Right atrium auricular region (tissue), 2 donors: ENCODE results near the gene LAMC1. TPM values are rescaled to one million over a fixed set of nuclear protein-coding genes. Genes with fewer than 3 reads are reported as not detected.

Experiments
- DNase-seq: peaks from one replicate; pipeline ENCODE4 v3.0.0-alpha.2; 2019; ENCODE audit warnings: low spot score
- H3K27ac ChIP-seq, 2 donors: fragments of 200-600 bp; sonication (generic); 1 replicate in 1 of 2; 2 replicates in 1 of 2; pipeline ENCODE4 v1.5.1; 2016 to 2019
- H3K27me3 ChIP-seq, 2 donors: fragments of 200-600 bp; sonication (generic); one replicate each; pipeline versions ENCODE4 v1.5.1 to v1.6.0; 2017 to 2019
- H3K36me3 ChIP-seq: fragments of 200-600 bp; sonication (generic); one replicate; pipeline ENCODE4 v1.5.1; 2016
- H3K4me1 ChIP-seq, 2 donors: fragments of 200-600 bp; sonication (generic); one replicate each; pipeline versions ENCODE4 v1.5.1 to v1.6.0; 2017 to 2019
- H3K4me3 ChIP-seq, 2 donors: fragments of 200-600 bp; sonication (generic); 1 replicate in 1 of 2; 2 replicates in 1 of 2; pipeline ENCODE4 v1.5.1; 2017 to 2019; ENCODE audit warnings: mild to moderate bottlenecking in 1 of 2, moderate library complexity in 1 of 2
- H3K9me3 ChIP-seq, 2 donors: fragments of 200-600 bp; sonication (generic); one replicate each; pipeline ENCODE4 v1.5.1; 2019
- total RNA-seq, 2 donors: library from RNA; depleted of rRNA; stranded (reverse); fragments of >200 nt; gene quantifications; one replicate each; pipeline ENCODE4 v1.1.0, GENCODE V29; 2016
- TF ChIP-seq, protein P1 (sequence below), 2 donors: fragments of 200-600 bp; sonication (generic); IDR thresholded peaks; one replicate each; pipeline ENCODE4 v1.5.1; 2019; ENCODE audit warnings: antibody characterized with exemption in 2 of 2

LAMC1 gene
- total RNA-seq, 2 donors from 2014 or later, result 154 to 159 TPM

DNA sequence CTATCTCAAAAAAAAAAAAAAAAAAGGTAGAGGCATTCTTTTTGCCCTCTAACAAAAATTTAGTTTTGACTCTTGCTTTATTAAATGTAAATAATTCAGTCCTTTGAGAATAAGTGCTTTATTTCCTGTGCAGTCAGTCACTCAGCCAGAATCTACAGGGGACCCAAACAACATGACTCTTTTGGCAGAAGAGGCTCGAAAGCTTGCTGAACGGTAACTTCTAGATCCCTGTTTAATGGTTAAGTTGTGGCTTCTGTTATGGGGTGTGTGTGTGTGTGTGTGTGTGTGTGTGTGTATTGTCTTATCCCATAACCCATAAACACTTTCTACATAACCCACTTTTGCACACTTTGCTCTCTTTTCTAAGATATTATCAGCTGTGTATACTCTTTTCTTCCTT, 107.9 kb downstream of the LAMC1 start:
- TF ChIP-seq, protein P1, sequence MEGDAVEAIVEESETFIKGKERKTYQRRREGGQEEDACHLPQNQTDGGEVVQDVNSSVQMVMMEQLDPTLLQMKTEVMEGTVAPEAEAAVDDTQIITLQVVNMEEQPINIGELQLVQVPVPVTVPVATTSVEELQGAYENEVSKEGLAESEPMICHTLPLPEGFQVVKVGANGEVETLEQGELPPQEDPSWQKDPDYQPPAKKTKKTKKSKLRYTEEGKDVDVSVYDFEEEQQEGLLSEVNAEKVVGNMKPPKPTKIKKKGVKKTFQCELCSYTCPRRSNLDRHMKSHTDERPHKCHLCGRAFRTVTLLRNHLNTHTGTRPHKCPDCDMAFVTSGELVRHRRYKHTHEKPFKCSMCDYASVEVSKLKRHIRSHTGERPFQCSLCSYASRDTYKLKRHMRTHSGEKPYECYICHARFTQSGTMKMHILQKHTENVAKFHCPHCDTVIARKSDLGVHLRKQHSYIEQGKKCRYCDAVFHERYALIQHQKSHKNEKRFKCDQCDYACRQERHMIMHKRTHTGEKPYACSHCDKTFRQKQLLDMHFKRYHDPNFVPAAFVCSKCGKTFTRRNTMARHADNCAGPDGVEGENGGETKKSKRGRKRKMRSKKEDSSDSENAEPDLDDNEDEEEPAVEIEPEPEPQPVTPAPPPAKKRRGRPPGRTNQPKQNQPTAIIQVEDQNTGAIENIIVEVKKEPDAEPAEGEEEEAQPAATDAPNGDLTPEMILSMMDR (IDR thresholded peaks at IDR 0.05), result no peak
- H3K4me1 ChIP-seq, result no peaks in the 10 kb centered on the region
- H3K27me3 ChIP-seq, result no peaks in the 10 kb centered on the region
- no peak overlapping the region for H3K4me3 ChIP-seq
- no peaks in the 10 kb centered on the region for H3K9me3 ChIP-seq
- DNase-seq, result no peak
- no peak overlapping the region for H3K27ac ChIP-seq
- H3K36me3 ChIP-seq, result peaks cover 86% of the 10 kb centered on the region

DNA sequence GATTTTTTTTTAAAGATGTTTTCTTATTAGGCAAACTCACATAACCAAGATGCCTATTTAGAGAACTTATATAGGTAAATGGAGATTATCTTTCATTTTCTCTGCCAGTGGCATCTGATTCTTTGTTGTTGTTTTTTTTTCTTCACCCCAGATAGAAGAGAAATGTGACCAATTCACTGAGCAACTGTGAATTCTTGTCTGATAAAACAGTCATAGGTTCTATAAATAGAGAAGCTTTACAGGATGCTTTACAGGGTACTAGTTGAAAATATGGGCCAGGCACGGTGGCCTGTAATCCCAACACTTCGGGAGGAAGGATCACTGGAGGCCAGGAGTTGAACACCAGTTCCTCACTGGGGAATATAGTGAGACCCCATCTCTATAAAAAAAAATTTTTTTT, 112.1 kb downstream of the LAMC1 start:
- TF ChIP-seq, protein P1 (IDR thresholded peaks at IDR 0.05), result no peak
- H3K27me3 ChIP-seq, result no peaks in the 10 kb centered on the region
- peaks cover 0 to 14% of the 10 kb centered on the region in 2 donors for H3K4me1 ChIP-seq
- H3K27ac ChIP-seq, result no peak overlapping the region
- peaks cover 77% of the 10 kb centered on the region for H3K36me3 ChIP-seq
- DNase-seq, result no peak
- H3K9me3 ChIP-seq, result no peaks in the 10 kb centered on the region
- no peak overlapping the region for H3K4me3 ChIP-seq

DNA sequence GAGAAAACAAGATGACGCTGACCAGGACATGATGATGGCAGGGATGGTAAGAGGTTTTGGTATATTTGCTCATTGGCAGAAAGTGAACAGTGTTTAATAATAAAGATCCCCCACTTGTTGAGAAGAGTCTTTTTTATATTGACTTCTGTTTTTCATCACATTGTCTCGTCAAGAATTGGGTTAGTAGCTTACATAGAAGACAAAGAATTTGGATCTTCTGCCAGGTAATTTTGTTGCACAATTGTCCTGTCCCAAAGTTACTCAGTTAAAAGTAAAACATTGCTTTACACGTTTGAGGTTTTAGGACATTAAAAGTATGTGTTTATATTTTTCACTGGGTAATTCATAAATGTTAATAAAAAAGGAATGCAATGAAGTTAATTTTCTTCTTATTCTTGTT, 114.6 kb downstream of the LAMC1 start:
- Histone ChIP-seq H3K27me3 (no peaks in the 10 kb centered on the region), H3K4me1 (peaks cover 0 to 14% of the 10 kb centered on the region in 2 donors), H3K36me3 (peaks cover 65% of the 10 kb centered on the region), H3K4me3 (no peak overlapping the region), H3K27ac (peak overlapping the region; percentile 19 to 41), H3K9me3 (no peaks in the 10 kb centered on the region)
- TF ChIP-seq, protein P1 (IDR thresholded peaks at IDR 0.05), result no peak
- DNase-seq, result no peak

DNA sequence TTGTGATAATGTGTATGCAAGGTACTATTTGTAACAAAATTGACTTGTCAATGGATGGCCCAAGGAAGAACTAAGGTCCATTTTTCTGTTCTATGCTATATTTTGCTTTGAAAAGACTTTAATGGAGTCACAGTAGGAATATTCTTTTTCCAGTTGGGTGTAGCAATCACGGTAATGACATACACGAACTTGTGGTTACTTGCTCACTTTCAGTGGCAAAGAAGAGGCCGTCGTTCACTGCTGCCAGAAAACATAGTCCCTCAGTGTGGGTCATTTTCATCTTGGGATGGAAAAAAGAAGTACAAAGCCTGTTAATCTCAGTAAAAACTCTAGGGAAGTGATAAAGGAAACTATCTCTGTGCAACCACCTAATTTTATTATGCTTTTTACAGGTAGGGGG, 115.1 kb downstream of the LAMC1 start:
- TF ChIP-seq, protein P1 (IDR thresholded peaks at IDR 0.05), result no peak
- peaks cover 65% of the 10 kb centered on the region for H3K36me3 ChIP-seq
- H3K27me3 ChIP-seq, result no peaks in the 10 kb centered on the region
- no peaks in the 10 kb centered on the region for H3K9me3 ChIP-seq
- DNase-seq, result no peak
- H3K27ac ChIP-seq, result peak overlapping the region; percentile 19 to 41
- peaks cover 0 to 14% of the 10 kb centered on the region in 2 donors for H3K4me1 ChIP-seq
- H3K4me3 ChIP-seq, result no peak overlapping the region

DNA sequence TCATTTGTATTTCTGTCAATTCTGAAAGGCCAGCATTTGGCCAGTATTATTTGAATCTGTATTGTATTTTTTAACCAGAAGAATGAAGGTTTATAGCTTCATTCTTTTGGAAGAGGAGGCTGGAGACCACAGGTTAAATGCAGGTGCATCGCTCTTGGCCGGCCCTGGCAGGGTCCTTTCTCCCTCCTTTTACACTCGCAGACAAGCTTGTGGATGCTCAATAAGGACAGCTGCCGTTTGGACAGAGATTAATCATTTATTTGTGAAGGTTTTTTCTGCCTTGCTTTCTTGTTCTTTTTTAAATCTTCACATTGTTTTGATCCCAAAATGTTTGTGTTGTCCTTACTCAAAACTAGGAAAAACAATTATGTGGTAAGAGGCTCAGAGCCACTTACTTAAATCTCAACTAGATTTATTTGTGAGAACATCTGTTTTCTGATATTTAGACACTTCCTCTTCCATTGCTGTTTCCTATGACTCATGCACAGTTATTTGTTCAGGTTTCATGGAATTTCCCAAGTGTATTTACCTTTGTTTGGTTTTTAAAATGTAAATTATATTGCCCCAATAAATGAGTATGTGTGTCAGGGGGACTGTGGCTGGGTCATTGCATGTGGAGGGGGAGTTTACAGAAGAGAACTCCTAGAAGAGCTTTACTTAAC, 116.2 kb downstream of the LAMC1 start:
- Histone ChIP-seq H3K36me3 (peaks cover 57% of the 10 kb centered on the region), H3K9me3 (no peaks in the 10 kb centered on the region), H3K27ac (peak overlapping the region in 1 of 2 donors; percentile 53), H3K27me3 (no peaks in the 10 kb centered on the region), H3K4me3 (no peak overlapping the region), H3K4me1 (peaks cover 0 to 14% of the 10 kb centered on the region in 2 donors)
- TF ChIP-seq, protein P1 (IDR thresholded peaks at IDR 0.05), result no peak
- DNase-seq, result no peak

DNA sequence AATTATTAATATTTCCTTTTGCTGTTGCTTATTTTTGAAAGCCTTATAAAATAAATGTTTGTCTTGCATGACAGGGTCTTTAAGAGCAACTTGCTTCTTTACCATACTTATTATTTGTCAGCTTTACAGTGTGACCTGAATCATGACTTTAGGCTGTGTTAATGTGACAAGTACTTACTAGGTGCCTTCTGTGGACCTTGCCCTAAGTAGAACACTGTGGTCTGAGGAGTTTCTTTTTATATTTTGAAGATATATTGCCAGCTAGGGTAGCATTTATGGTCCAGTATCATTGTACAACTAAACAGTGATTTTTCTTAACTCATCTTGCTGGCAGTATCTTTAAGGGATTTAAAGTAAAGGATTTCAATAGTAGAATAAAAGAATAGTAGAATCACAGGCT, 117.4 kb downstream of the LAMC1 start:
- H3K4me1 ChIP-seq, result peaks cover 0 to 14% of the 10 kb centered on the region in 2 donors
- no peaks in the 10 kb centered on the region for H3K27me3 ChIP-seq
- no peaks in the 10 kb centered on the region for H3K9me3 ChIP-seq
- no peak for DNase-seq
- H3K4me3 ChIP-seq, result no peak overlapping the region
- H3K36me3 ChIP-seq, result peaks cover 53% of the 10 kb centered on the region
- H3K27ac ChIP-seq, result peak overlapping the region in 1 of 2 donors; percentile 53
- TF ChIP-seq, protein P1 (IDR thresholded peaks at IDR 0.05), result no peak
